GM12873 (cell line): ENCODE measurements around the gene RBMX2.

Source experiments
- CTCF ChIP-seq: IDR thresholded peaks from 2 replicates; pipeline ENCODE4 v1.5.1; 2012; ENCODE audit warnings: low read depth, mild to moderate bottlenecking, moderate library complexity, low read length, control low read depth; ENCODE audit not compliant: insufficient read depth; ENCODE audit errors: missing control alignments

Gene RBMX2

DNA sequence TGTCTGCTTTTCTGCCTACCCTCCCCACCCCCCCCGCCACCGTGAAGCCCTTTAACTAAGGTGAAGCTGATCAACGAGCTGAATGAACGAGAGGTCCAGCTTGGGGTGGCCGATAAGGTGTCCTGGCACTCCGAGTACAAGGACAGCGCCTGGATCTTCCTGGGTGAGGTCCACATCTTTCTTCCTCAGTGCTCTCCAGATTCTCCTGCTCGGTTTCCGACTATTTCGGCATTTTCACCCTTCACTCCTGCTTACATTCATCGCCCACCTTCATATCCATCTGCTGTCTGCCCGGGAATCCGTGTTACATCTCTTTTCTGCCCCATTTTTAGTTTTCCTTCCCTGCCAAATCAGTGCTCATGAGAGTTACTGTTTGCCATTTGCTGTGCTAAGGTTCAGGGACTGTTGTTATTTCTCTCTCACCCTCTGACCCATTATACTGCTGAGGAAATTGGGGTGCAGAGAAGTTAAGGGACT is 459 bp downstream of the RBMX2 start:
- TF ChIP-seq CTCF = no peak

DNA sequence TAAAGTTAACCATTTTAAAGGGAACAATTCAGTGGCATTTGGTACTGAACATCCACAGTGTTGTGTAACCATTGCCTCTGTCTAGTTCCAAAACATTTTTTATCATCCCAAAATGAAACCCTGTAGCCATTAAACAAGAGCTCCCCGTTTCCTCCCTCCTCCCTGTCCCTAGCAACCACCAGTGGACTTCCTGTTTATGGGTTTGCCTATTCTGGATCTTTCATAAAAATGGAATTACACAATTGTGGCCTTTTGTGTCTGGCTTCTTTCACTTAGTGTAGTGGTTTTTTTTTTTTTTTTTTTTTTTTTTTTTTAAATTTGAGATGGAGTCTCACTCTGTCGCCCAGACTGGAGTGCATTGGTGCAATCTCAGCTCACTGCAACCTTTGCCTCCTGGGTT is 11.6 kb downstream of the RBMX2 start:
- no peak for TF ChIP-seq CTCF

GRCh38 chrX:130414800-130415199 is 13.0 kb downstream of the RBMX2 start:
- TF ChIP-seq CTCF = no peak

DNA sequence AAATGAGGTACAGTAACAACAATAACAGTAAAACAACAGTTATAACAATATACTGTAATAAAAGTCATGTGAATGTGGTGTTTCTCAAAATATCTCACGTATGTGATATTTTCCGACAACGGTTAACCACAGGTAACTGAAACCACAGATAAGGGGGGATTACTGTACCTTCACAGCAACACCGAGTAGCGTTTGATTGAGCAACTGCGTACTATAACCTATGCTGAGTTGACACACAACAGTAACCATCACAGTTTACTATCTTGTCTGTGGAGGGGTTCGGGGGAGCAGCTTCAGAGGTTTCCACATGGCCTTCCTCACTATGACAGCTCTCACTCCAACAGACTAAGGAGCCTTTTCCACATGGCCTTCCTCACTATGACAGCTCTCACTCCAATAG is 13.4 kb downstream of the RBMX2 start:
- TF ChIP-seq CTCF = no peak

DNA sequence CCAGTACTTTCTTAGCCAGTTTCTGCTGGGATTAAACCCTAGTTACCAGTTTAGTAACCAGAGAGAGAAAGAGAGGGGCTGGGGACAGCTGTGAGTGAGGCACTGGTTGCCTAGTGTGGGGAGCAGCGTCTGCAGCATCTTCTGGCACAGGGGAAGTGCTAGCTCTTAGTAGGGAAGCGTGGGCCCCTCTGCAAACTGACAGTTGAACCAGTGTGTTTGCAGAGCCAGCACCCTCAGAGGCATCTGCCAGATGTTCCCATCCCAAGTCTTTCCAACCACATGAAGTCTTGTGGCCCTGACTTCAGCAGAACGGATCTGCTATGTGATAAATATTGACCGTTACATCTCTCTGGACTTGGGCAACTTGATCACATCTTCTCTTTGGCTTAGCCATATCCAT is 15.0 kb downstream of the RBMX2 start:
- TF ChIP-seq CTCF = no peak

GRCh38 chrX:130418066-130418465 is 16.3 kb downstream of the RBMX2 start:
- TF ChIP-seq CTCF = no peak

DNA sequence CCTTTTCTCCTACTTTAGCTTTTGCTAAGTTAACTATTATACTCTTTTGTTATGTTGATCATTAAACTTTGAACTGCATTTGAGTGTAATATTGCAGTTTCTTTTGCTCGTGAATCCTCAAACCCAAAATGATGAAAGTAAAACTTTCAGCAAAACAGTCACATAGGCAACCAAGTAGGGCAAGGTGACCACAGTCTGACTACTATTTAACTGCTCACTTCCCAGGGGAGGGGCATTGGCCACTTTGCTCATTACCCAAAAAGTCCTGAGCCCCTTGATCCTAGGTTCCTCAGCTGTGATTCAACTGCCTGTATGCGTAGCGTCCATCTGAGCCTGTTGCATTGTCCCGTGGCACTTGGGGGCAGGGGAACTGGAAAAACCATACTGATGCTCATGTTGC is 17.0 kb downstream of the RBMX2 start:
- TF ChIP-seq CTCF = no peak
